Muscle layer of duodenum (tissue), 2 donors: ENCODE results near the gene SLC9C1.

Experiments used
- H3K27ac ChIP-seq: one replicate; pipeline ENCODE4 v1.7.0; 2013; ENCODE audit warnings: mild to moderate bottlenecking, low read length
- H3K27me3 ChIP-seq: one replicate; pipeline ENCODE4 v1.7.0; 2013; ENCODE audit warnings: low read depth, mild to moderate bottlenecking, control low read depth, low read length
- H3K36me3 ChIP-seq, 2 donors: one replicate each; pipeline ENCODE4 v1.7.0; 2013; ENCODE audit warnings: low read length in 2 of 2, control low read depth in 1 of 2, mild to moderate bottlenecking in 1 of 2; ENCODE audit not compliant: insufficient read depth in 2 of 2, control insufficient read depth in 1 of 2
- H3K4me1 ChIP-seq, 2 donors: one replicate each; pipeline ENCODE4 v1.7.0; 2013; ENCODE audit warnings: low read length in 2 of 2, mild to moderate bottlenecking in 2 of 2, control low read depth in 1 of 2, moderate library complexity in 1 of 2; ENCODE audit not compliant: insufficient read depth in 2 of 2, control insufficient read depth in 1 of 2
- H3K4me3 ChIP-seq, 2 donors: one replicate each; pipeline ENCODE4 v1.7.0; 2013; ENCODE audit warnings: low read length in 2 of 2, low read depth in 1 of 2, mild to moderate bottlenecking in 1 of 2
- H3K9me3 ChIP-seq, 2 donors: one replicate each; pipeline ENCODE4 v1.7.0; 2013; ENCODE audit warnings: low read length in 2 of 2, control low read depth in 1 of 2, mild to moderate bottlenecking in 1 of 2; ENCODE audit not compliant: control insufficient read depth in 1 of 2
- donor health status: healthy.

Gene SLC9C1

DNA sequence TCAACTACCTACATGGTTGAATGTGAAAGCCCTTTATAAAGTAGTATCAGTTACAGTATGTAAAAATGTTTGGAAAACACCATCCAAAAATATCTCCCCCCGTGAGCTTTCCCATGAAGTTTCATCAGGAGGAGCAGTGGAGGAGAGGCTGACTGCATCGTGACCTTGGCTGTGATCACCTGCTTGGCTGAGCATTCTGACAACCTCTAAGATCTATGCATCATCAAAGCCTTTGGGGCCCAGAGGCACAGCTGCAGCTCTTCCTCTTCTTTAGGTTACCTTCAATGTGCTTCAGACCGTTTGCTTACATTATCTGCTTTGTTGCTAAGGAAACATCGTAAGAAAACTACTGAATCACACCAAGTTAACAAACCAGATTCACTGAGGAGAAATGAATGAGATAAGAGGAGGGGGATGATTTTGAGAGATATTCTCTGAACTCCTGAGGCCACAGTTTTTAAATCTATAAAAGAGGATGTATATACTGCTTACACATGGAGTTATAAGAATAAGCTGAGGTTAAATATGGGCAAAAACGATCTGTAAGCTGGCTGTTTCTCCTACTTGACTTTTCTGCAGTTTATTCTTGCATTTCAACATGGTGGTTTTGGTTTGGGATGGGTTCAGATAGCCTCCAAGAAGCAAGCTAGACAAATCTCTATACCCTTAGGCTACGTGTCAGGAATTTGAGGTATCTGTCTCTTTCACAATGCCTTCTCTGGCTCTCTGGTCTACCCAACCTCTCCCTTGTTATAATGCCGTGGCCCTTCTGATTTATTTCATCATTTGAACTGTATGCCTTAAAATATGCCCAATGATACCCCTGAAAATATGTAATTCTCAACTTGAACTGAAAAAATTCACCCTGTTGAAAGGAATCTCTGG, 164.9 kb downstream of the SLC9C1 start:
- H3K27me3 ChIP-seq: no peaks in the 10 kb centered on the region
- no peaks in the 10 kb centered on the region for H3K9me3 ChIP-seq
- no peak overlapping the region for H3K4me3 ChIP-seq
- H3K27ac ChIP-seq: no peak overlapping the region
- H3K4me1 ChIP-seq: peaks cover 9 to 16% of the 10 kb centered on the region in 2 donors
- H3K36me3 ChIP-seq: no peaks in the 10 kb centered on the region

DNA sequence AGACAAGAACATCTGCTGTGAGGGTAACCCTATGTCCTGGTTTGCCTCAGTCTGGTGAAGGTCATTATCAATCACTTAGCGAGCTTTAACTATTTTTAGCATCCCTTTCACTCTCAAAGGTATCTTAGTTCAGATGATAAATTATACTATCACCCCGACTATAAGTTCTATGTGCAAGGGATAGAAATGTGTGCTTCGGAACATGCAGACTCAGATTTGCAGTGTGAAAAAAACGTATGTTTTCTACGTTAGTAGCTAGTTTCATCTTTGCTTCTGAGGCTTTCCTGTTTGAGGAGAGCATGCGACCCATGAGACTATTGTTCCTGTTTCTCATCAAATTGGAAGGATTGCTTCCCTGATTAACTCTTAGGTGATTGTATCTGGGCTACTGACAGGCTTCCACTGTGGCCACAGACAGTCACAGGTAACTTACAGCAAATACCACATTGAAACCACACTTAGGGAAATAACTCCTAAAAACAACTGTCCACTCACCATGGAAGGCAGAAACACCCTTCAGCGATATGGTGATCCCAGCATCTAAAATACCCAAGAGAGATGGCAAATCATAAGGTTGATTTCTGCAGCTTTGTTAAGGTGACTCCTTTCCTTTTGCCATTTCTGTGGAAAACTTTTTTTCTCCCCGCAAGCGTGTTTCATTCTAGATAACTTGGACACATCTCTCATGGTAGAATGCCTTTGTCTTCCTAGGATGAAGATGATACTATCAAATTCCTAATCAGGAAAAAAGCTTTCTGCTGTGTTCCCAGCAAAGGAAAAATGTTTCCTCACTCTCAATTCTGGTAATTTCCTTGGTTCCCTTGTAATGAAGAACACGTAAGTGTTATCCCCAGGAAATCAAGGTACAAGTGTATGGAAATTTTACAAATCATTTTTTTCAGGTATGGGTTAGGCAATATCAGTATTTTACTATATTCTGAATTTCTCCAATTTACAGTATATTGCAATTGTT, 166.2 kb downstream of the SLC9C1 start:
- no peak overlapping the region for H3K4me3 ChIP-seq
- no peaks in the 10 kb centered on the region for H3K9me3 ChIP-seq
- no peaks in the 10 kb centered on the region for H3K27me3 ChIP-seq
- H3K4me1 ChIP-seq: peaks cover 9 to 16% of the 10 kb centered on the region in 2 donors
- H3K27ac ChIP-seq: no peak overlapping the region
- H3K36me3 ChIP-seq: no peaks in the 10 kb centered on the region

DNA sequence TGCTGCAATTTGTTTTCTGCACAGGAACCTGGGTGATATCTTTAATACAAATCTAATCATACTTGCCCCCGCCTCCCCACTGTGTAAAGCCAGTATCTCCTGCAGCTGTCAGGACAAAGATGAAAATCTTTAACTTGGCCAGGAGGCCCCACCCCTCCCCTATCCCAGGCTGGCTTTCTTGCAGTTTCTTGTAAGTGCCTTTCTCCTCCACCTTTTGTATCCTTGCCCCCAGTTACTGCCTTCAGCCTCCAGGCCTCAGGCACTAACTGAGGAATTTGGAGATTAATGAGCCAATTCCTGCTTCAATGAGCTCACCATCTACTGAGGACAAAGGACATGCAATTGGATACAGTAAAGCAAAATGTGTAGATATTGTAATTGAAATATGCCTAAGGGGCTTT, 167.5 kb downstream of the SLC9C1 start:
- Histone ChIP-seq H3K27ac (no peak overlapping the region), H3K27me3 (no peaks in the 10 kb centered on the region), H3K36me3 (no peaks in the 10 kb centered on the region), H3K4me3 (no peak overlapping the region), H3K9me3 (no peaks in the 10 kb centered on the region), H3K4me1 (peaks cover 9 to 16% of the 10 kb centered on the region in 2 donors)

DNA sequence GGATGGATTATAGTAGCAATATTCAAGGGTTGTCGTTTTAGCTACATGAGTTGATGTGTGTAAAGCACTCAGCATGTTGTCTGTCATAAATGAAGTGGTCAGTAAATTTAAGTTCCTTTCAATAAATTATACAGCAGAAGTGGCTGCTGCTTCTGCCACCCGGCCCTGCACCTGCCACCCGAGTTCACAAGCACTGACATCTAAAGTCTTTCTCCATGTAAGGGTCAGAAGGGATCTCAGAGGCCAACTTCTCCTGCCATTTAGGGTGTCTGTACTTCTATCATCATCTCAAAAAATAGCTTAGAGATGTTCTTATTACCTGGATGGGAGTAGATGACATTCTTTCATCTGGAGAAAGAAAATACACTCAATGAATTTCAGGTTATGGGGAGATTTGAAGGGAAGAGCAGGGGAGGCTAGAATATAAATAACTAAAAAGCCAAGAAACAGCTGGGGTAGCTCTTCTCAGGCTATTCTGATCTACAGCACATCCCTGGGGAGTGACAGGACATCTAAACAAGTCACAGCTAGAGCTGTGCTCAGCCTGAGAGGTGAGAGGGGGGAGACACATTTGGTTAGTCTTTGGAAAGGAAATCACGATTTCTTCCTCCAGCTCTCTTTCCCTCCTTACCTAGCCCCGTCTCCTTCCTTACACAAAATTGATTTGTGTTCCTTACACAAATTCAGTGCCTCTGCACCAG, 169.0 kb downstream of the SLC9C1 start:
- H3K4me3 ChIP-seq: no peak overlapping the region
- H3K27ac ChIP-seq: no peak overlapping the region
- H3K27me3 ChIP-seq: no peaks in the 10 kb centered on the region
- H3K4me1 ChIP-seq: peaks cover 9 to 16% of the 10 kb centered on the region in 2 donors
- no peaks in the 10 kb centered on the region for H3K9me3 ChIP-seq
- no peaks in the 10 kb centered on the region for H3K36me3 ChIP-seq

DNA sequence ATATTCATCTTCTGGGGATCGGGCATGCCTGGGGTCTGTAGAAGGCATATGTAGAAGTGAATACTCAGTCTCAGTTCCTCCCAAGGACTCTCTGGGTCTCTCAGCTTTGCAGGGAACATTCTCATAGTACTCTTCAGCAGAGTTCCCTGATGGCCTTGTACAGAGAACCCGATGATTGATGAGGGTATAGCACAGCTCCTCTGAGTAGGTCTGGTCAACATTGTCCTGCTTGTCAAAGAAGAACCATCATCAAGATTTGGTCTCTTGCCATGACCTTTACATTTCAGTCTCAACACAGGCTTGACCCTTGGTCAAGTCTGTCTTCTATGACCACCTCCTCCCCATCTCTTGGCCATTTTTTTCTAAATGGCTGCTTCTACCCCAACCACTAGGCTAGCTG, 170.5 kb downstream of the SLC9C1 start:
- no peaks in the 10 kb centered on the region for H3K9me3 ChIP-seq
- peaks cover 9 to 16% of the 10 kb centered on the region in 2 donors for H3K4me1 ChIP-seq
- no peak overlapping the region for H3K4me3 ChIP-seq
- no peak overlapping the region for H3K27ac ChIP-seq
- H3K27me3 ChIP-seq: no peaks in the 10 kb centered on the region
- H3K36me3 ChIP-seq: no peaks in the 10 kb centered on the region

DNA sequence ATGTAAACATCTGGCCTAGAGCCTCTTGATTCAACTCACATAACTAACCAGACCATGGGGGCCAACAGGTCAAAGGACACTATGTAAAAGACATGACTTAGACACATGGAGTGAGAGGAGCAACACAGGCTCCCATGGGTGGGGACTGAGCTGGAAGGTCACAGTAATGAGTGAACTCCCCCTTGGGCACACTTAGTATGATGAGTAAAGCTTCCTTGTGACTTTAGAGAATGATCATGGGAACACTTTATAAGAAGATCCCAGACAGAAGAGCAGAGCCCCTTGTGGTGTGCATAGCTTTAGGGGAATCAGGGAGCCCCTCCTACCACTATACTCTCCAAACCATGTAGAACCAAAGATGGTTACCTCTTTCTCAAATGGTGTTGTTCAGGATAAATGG, 171.1 kb downstream of the SLC9C1 start:
- Histone ChIP-seq H3K27ac (no peak overlapping the region), H3K36me3 (no peaks in the 10 kb centered on the region), H3K9me3 (no peaks in the 10 kb centered on the region), H3K4me3 (no peak overlapping the region), H3K27me3 (no peaks in the 10 kb centered on the region), H3K4me1 (peaks cover 9 to 15% of the 10 kb centered on the region in 2 donors)

DNA sequence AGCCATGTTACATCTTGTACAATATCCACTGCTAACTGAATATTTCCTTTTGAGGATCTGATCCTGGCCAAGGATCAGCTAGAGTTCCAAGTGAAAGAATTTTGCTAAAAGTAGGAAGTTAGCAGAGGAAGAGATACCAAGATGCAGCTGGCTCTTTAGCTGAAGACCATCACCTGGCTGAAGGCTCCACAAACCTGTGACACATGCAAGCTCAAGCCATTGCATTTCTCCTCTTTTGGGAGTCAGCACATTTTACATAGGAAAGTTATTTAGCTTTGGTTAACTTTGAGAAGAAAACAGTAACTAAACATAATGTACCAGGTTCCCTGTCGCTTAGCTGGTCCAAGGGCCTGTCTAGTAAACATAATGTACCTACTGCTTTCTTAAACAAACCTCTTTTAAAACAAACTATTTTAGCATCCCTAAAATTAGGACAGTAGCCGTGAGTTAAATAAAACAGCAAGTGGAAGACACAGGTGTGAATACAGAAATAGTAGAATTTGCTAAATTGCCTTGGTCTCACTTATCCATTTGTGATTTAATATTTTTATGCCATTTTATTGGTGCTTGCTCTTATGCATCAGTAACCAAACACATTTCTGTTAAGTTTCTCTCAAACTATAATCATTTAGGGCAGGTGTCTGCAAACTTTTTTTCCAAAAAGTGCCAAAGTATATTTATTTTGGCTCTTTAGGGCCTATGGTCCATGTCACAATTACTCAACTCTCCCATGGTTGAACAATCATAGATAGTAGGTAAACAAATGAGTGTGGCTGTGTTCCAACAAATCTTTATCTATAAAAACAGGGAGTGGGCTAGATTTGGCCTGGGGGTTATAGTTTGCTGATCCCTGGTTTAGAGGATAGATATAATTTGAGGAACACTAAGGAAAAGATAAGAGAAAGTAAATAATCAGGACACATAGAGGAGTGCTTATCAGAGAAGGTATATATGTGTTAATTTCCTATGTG, 172.2 kb downstream of the SLC9C1 start:
- no peaks in the 10 kb centered on the region for H3K9me3 ChIP-seq
- no peak overlapping the region for H3K27ac ChIP-seq
- H3K27me3 ChIP-seq: no peaks in the 10 kb centered on the region
- no peak overlapping the region for H3K4me3 ChIP-seq
- no peaks in the 10 kb centered on the region for H3K36me3 ChIP-seq
- H3K4me1 ChIP-seq: peaks cover 5 to 9% of the 10 kb centered on the region in 2 donors

DNA sequence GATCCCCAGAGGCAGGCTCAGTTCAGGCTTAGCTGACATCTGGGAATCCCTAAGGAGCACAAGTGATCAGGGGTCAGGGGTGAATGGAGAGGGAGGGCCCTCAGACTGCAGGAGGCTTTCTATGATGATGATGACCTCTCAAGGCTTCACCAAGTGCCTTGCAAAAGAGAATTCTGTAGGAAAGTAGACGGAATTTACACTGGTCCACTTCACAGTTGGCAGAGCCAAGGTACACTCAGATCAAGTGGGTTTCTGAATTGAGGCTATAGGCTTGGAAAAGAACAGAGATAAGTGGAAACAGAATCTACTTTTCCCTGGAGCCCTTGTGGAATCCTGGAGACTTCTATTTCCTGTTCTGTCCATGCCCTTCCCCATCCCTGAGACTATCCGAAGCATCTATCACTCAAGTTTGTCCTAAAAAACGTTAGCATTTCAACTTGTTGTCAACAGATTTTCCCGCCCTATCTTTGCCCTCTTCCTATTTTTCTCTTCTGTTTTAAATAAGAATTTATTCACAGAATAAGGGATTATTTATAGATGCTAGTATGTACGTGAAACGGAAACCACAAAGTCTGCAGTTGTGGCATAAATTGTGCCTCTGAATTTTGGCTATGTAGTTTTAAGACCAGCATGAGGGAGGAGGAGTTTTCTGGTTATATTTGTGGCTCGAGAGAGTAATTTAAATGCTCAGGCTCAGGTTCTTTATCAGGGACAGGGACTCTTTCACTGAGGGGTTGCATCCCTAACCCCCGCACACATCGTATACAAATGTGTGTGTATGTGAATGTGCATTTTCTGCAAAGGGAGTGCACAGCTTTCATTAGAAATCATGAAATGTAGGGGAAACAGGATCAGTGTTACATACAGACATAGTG, 173.8 kb downstream of the SLC9C1 start:
- no peak overlapping the region for H3K4me3 ChIP-seq
- no peak overlapping the region for H3K27ac ChIP-seq
- no peaks in the 10 kb centered on the region for H3K27me3 ChIP-seq
- no peaks in the 10 kb centered on the region for H3K36me3 ChIP-seq
- H3K4me1 ChIP-seq: no peaks in the 10 kb centered on the region
- no peaks in the 10 kb centered on the region for H3K9me3 ChIP-seq

DNA sequence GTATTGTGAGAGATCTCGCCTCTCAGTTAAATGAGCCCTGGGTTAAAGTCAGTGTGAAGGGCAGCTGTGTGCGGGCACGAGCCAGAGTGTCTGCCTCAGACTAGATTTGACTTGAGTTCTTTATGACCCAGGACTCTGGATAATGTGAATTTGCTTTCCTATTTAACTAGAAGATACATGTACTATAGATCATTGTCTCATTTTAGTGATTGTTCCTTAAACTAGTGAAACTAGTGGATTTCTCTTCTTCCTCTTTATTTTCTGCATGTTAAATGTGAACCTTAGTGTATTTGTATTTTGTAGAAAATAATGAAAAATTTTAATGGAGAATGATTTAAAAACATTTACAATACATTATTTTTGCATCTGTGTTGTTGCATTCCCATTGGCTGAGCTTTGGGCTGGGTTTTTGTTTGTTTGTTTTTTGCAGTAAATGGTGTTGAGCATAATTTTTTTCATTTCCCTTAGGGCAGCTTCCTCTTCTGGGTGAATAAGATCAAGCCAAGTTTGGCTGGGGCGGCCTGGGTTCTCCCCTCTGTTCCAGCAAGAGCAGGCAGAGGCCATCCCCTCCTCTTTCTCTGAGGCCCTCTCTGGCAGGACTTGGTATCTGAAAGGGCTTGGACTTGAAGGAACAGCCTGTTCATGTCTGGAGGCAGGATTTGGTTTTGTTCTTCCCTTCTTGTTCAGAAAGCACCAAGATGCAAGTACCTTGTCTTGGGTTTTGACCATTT, 176.0 kb downstream of the SLC9C1 start:
- Histone ChIP-seq H3K36me3 (no peaks in the 10 kb centered on the region), H3K4me1 (no peaks in the 10 kb centered on the region), H3K4me3 (no peak overlapping the region), H3K27me3 (no peaks in the 10 kb centered on the region), H3K27ac (no peak overlapping the region), H3K9me3 (no peaks in the 10 kb centered on the region)
